ENCODE results near the gene QARS1.

DNA sequence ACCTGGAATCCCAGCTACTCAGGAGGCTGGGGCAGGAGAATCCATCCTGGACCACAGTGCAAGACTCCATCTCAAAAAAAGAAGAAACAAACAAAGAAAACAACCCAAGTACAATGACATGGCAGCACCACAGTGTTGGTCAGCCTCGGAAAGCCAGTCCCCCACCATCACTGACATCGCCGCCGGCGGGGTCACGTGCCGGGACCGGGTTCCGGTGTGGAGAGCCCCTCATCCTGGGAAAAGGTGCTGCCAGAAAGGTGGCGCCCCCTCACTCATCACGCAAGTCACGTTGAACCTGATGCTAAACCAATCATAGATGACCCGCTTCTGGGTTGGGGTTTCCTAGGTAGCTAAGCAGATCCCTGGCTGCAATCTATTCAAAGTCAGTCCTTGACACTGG, 28.4 kb downstream of the QARS1 start:
- TF ChIP-seq, protein P1, sequence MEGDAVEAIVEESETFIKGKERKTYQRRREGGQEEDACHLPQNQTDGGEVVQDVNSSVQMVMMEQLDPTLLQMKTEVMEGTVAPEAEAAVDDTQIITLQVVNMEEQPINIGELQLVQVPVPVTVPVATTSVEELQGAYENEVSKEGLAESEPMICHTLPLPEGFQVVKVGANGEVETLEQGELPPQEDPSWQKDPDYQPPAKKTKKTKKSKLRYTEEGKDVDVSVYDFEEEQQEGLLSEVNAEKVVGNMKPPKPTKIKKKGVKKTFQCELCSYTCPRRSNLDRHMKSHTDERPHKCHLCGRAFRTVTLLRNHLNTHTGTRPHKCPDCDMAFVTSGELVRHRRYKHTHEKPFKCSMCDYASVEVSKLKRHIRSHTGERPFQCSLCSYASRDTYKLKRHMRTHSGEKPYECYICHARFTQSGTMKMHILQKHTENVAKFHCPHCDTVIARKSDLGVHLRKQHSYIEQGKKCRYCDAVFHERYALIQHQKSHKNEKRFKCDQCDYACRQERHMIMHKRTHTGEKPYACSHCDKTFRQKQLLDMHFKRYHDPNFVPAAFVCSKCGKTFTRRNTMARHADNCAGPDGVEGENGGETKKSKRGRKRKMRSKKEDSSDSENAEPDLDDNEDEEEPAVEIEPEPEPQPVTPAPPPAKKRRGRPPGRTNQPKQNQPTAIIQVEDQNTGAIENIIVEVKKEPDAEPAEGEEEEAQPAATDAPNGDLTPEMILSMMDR (IDR thresholded peaks at IDR 0.05), result no peak
- no peak for TF ChIP-seq POLR2A (IDR thresholded peaks at IDR 0.05)

All from adrenal gland (tissue), 5 donors.